Esophagus muscularis mucosa (tissue), 4 donors: Measurements from ENCODE around the gene HPX. TPM values are rescaled to one million over a fixed set of nuclear protein-coding genes. Genes with fewer than 3 reads are reported as not detected.

Experiments
- DNase-seq: peaks from one replicate; pipeline ENCODE4 v3.0.0-alpha.2; 2017; ENCODE audit errors: extremely low spot score
- H3K27ac ChIP-seq, 4 donors: fragments of 200-600 bp; sonication (generic); replicated peaks in 1 of 4; 1 replicate in 3 of 4; 2 replicates in 1 of 4; pipeline ENCODE4 v1.5.1; 2016 to 2019; ENCODE audit warnings: mild to moderate bottlenecking in 1 of 4
- H3K27me3 ChIP-seq, 4 donors: fragments of 200-600 bp; sonication (generic); one replicate each; pipeline versions ENCODE4 v1.5.1 to v1.6.0; 2016 to 2019
- H3K36me3 ChIP-seq, 4 donors: fragments of 200-600 bp; sonication (generic); one replicate each; pipeline ENCODE4 v1.5.1; 2016 to 2019
- H3K4me1 ChIP-seq, 4 donors: fragments of 200-600 bp; sonication (generic); one replicate each; pipeline ENCODE4 v1.5.1; 2016 to 2019
- H3K4me3 ChIP-seq, 4 donors: fragments of 200-600 bp; sonication (generic); 1 replicate in 2 of 4; 2 replicates in 2 of 4; pipeline ENCODE4 v1.5.1; 2016 to 2019; ENCODE audit warnings: mild to moderate bottlenecking in 4 of 4, moderate library complexity in 1 of 4
- H3K9me3 ChIP-seq, 4 donors: fragments of 200-600 bp; sonication (generic); 1 replicate in 3 of 4; 2 replicates in 1 of 4; pipeline ENCODE4 v1.5.1; 2016 to 2019
- EP300 ChIP-seq: sonication (generic); formaldehyde crosslinking; IDR thresholded peaks from one replicate; pipeline ENCODE4 v1.6.1; 2017; ENCODE audit warnings: antibody characterized with exemption
- POLR2A ChIP-seq: fragments of 450-650 bp; IDR thresholded peaks from one replicate; pipeline ENCODE4 v1.6.1; 2017; ENCODE audit warnings: antibody characterized with exemption, moderate library complexity, mild to moderate bottlenecking, low read depth
- POLR2AphosphoS5 ChIP-seq, 2 donors: sonication (generic); formaldehyde crosslinking; IDR thresholded peaks; one replicate each; pipeline ENCODE4 v1.6.1; 2017; ENCODE audit warnings: antibody characterized with exemption in 2 of 2
- WGBS: methylation state at CpG from one replicate; pipeline ENCODE4 v1.1.5; 2018; 5-methylcytosine and 5-hydroxymethylcytosine counted together
- intact Hi-C: fragments of 100-400 bp; cut with DNase I; formaldehyde crosslinking; loops from one replicate; pipeline ENCODE4 v1.15.1; 2023
- total RNA-seq, 4 donors: library from RNA; depleted of rRNA; stranded (reverse); fragments of >200 nt; gene quantifications; one replicate each; pipeline versions ENCODE4 v1.1.0 to v1.2.1, GENCODE V29; 2016
- TF ChIP-seq, protein P1 (sequence below), 3 experiments: fragments of 200-600 bp in 2 of 3; fragments of 450-650 bp in 1 of 3; sonication (generic) in 2 of 3; IDR thresholded peaks; one replicate each; pipeline ENCODE4 v1.5.1; 2017 to 2019; ENCODE audit warnings: antibody characterized with exemption in 3 of 3, mild to moderate bottlenecking in 2 of 3, moderate library complexity in 1 of 3

HPX gene
- total RNA-seq, 4 donors from 2014 or later = 0.50 to 1.2 (median 0.69) TPM

DNA sequence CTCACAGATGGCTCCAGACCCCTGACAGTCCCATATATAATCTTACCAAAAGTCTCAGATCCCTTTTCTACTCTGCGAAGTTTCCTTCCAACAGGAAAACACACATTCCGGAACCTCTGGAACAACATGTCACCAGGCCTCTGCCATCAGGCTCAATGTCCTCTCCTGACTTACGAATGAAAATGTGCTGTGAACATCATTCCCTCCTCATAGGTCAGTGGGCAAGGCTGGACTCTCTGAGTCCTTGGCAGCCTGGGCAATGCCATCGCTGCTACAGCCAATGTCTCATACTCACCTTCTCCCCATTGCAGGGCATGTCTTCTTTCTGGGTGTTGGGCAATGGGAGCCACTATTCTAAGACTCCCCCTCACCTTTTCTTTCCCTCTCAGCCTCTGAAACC, 1.7 kb upstream of the HPX start:
- Histone ChIP-seq H3K9me3 (no peaks in the 10 kb centered on the region), H3K27me3 (no peaks in the 10 kb centered on the region), H3K36me3 (no peaks in the 10 kb centered on the region), H3K4me3 (no peak overlapping the region), H3K27ac (no peak overlapping the region), H3K4me1 (no peaks in the 10 kb centered on the region)
- intact Hi-C loops = no loop called here
- no peak for DNase-seq
- TF ChIP-seq POLR2A = no peak
- TF ChIP-seq, protein P1, sequence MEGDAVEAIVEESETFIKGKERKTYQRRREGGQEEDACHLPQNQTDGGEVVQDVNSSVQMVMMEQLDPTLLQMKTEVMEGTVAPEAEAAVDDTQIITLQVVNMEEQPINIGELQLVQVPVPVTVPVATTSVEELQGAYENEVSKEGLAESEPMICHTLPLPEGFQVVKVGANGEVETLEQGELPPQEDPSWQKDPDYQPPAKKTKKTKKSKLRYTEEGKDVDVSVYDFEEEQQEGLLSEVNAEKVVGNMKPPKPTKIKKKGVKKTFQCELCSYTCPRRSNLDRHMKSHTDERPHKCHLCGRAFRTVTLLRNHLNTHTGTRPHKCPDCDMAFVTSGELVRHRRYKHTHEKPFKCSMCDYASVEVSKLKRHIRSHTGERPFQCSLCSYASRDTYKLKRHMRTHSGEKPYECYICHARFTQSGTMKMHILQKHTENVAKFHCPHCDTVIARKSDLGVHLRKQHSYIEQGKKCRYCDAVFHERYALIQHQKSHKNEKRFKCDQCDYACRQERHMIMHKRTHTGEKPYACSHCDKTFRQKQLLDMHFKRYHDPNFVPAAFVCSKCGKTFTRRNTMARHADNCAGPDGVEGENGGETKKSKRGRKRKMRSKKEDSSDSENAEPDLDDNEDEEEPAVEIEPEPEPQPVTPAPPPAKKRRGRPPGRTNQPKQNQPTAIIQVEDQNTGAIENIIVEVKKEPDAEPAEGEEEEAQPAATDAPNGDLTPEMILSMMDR (IDR thresholded peaks at IDR 0.05) = no peak
- WGBS = 100% methylated on average over 4 of the region's 4 CpGs

DNA sequence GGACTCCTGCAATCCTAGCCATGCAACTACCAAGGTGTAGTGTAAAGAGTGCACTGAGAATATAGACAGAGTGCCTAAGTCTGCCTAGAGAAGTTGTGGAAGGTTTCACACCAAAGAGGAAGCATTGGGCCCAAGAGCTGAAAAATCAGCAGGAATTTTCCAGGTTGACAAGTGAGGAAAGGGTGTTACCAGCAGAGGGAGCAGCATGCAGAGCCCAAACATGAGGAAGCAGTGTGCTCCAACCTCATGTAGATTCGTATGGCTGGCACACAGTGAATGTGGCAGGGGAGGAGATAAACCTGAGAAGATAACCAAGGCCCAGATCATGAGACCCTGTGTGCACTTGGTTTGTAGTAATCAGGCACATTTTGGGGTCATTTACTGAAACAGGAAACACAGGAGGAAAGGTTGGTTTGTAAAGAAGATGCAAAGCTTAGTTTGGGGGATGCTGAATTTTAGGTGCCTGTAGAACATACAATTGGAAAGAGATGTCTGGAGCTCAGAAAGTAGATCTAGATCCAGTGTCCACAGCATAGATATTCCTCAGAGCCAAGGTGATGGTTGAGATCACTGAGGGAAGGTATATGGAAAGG, 1.7 kb downstream of the HPX start:
- Histone ChIP-seq H3K4me3 (no peak overlapping the region), H3K4me1 (no peaks in the 10 kb centered on the region), H3K27ac (no peak overlapping the region), H3K36me3 (no peaks in the 10 kb centered on the region), H3K27me3 (no peaks in the 10 kb centered on the region), H3K9me3 (no peaks in the 10 kb centered on the region)
- TF ChIP-seq POLR2AphosphoS5 (IDR thresholded peaks at IDR 0.05) = peak in 1 of 2 donors; percentile 20
- TF ChIP-seq, protein P1 (IDR thresholded peaks at IDR 0.05) = peak; percentile 44 to 64 (median 56)
- no peak for TF ChIP-seq POLR2A
- no peak for TF ChIP-seq EP300
- intact Hi-C loops = loop anchor here (2.0 kb wide), 1 partner anchor 66 kb away; no protein-coding TSS in a partner anchor
- no peak for DNase-seq
- 0% methylated on average over 1 of the region's 1 CpG for WGBS

DNA sequence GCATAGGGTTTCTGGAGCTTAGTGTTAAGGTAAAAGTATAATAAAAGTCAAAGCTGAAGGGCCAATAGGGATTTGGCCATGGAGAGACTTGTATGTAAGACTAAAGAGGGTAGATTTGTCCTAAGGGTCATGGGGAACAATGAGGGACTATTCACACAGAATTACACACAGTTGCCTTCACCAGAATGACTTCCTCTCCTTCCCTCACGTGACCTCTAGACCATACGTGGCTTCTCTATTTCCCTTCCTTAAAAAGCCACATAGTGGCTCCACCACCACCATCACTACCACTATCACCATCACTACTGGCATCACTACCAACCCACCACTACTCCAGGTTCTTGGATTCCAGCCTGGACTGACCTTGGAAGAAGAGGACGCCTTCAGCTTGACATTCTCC, 2.8 kb downstream of the HPX start:
- H3K27me3 ChIP-seq = no peaks in the 10 kb centered on the region
- WGBS = 85% methylated on average over 3 of the region's 3 CpGs
- H3K36me3 ChIP-seq = no peaks in the 10 kb centered on the region
- no peak overlapping the region for H3K4me3 ChIP-seq
- no peak for DNase-seq
- intact Hi-C loops = loop anchor here (2.0 kb wide), 1 partner anchor 67 kb away; no protein-coding TSS in a partner anchor
- TF ChIP-seq, protein P1 (IDR thresholded peaks at IDR 0.05) = no peak
- TF ChIP-seq EP300 (no peak), POLR2A (no peak), POLR2AphosphoS5 (IDR thresholded peaks at IDR 0.05) (no peak)
- H3K4me1 ChIP-seq = no peaks in the 10 kb centered on the region
- no peak overlapping the region for H3K27ac ChIP-seq
- H3K9me3 ChIP-seq = no peaks in the 10 kb centered on the region

DNA sequence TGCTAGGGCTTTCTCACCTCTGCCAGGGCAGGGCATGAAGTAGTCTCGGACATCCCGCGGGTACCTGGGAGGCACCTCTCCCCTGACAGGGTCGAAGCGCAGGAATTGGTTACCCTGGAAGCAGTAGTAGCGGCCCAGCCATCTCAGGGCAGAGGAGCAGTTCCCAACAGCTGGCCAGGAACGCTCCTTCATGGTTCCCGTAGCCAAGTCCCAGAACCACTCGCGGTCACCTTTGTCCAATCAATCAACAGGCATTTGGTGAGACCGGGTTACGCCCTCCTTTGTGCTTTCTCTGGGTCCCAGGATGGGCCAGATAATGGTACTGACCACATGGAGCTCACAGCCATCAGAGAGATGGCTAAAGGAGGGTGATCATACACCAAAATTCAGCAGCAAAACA, 3.4 kb downstream of the HPX start:
- no peak overlapping the region for H3K27ac ChIP-seq
- H3K27me3 ChIP-seq = no peaks in the 10 kb centered on the region
- no peak for DNase-seq
- TF ChIP-seq, protein P1 (IDR thresholded peaks at IDR 0.05) = no peak
- H3K4me1 ChIP-seq = no peaks in the 10 kb centered on the region
- H3K36me3 ChIP-seq = no peaks in the 10 kb centered on the region
- WGBS = 91% methylated on average over 9 of the region's 12 CpGs
- no peak overlapping the region for H3K4me3 ChIP-seq
- no peaks in the 10 kb centered on the region for H3K9me3 ChIP-seq
- intact Hi-C loops = no loop called here

DNA sequence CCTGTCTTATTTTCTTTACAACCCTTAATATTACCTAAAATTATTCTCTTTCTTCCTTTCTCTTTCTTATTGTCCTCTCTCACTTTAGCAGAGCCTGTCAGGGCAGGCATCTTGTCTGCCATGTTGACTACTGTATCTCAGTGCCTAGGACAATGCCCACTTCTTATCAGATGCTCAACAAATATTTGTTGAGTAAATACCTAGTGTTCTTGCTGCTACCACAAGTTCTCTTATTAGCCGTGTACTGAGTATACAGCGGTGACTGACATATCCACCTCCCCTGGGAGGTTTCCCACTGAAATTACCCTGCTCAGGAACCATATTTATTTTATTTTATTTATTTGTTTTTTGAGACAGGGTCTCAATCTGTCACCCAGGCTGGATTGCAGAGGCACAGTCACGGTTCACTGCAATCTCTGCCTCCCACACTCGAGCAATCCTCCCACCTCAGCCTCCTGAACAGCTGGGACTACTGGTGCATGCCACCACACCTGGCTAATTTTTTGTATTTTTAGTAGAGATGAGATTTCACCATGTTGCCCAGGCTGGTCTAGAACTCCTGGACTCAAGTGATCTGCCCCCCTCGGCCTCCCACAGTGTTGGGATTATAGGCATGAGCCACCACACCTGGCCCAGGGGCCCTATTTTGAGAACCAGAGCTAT, 6.7 kb downstream of the HPX start:
- TF ChIP-seq, protein P1 (IDR thresholded peaks at IDR 0.05) = no peak
- no peak for TF ChIP-seq POLR2AphosphoS5 (IDR thresholded peaks at IDR 0.05)
- TF ChIP-seq POLR2A = no peak
- TF ChIP-seq EP300 = no peak
- Histone ChIP-seq H3K9me3 (no peaks in the 10 kb centered on the region), H3K36me3 (no peaks in the 10 kb centered on the region), H3K4me3 (no peak overlapping the region), H3K27me3 (no peaks in the 10 kb centered on the region), H3K4me1 (no peaks in the 10 kb centered on the region), H3K27ac (no peak overlapping the region)
- WGBS = 78% methylated on average over 5 of the region's 5 CpGs
- DNase-seq = no peak
- intact Hi-C loops = no loop called here
